Measurements from ENCODE around the gene MED19. TPM values are rescaled to one million over a fixed set of nuclear protein-coding genes. Genes with fewer than 3 reads are reported as not detected.

The MED19 gene
- total RNA-seq (10 to 100 TPM in 2 of 9 donors, 1 to 10 TPM in 7; 6.0 to 12.4 (median 6.9) TPM), polyA plus RNA-seq (10 to 100 TPM in 1 of 2 donors, 1 to 10 TPM in 1; 6.1 to 19.8 TPM)
- long read RNA-seq, donor 1, transcript MED19-202 (5 exons, 1,203 nt), result major isoform, 17 of 24 reads
- long read RNA-seq, donor 1, partial matches to known transcripts, result 6 of 24 reads
- long read RNA-seq, donor 1, other reads (novel, unspliced or antisense), result 1 of 24 reads
- long read RNA-seq, donor 2, transcript MED19-202 (5 exons, 1,203 nt), result major isoform, 10 of 12 reads
- long read RNA-seq, donor 2, partial matches to known transcripts, result 1 of 12 reads
- long read RNA-seq, donor 2, other reads (novel, unspliced or antisense), result 1 of 12 reads
- long read RNA-seq, donor 3, transcript MED19-202 (5 exons, 1,203 nt), result major isoform, 13 of 18 reads
- long read RNA-seq, donor 3, partial matches to known transcripts, result 3 of 18 reads
- long read RNA-seq, donor 3, other reads (novel, unspliced or antisense), result 2 of 18 reads

- peak in 2 of 5 donors; percentile 22 to 83 for DNase-seq
- Histone ChIP-seq H3K4me3 (peak within 1 kb of the TSS; percentile 68 to 100 (median 90)), H3K27ac (peak within 1 kb of the TSS; percentile 73 to 95 (median 91)), H3K27me3 (no peaks in the 10 kb centered on the region), H3K36me3 (peaks cover 0 to 11% (median 6%) of the 10 kb centered on the region in 9 donors), H3K4me1 (peaks cover 0 to 47% (median 31%) of the 10 kb centered on the region in 12 donors), H3K9me3 (no peaks in the 10 kb centered on the region)
- WGBS, 4 donors, result 6 to 11% (median 9%) methylated on average over 37 to 51 of the region's 51 CpGs
- TF ChIP-seq POLR2A (IDR thresholded peaks at IDR 0.05), result peak in 1 of 2 donors; percentile 66
- TF ChIP-seq CTCF (IDR thresholded peaks at IDR 0.05), result peak in 1 of 12 donors; percentile 13
- peak in 3 of 4 donors; percentile 5 to 55 (median 54) for ATAC-seq
- intact Hi-C loops (cut with DNase I), result loop anchor here in 4 of 10 donors (1.0 to 5.0 kb wide), 5 partner anchors 30 to 866 kb away; partner anchors contain the start of genes ZDHHC5 (in 2 of the 4), LPXN (in 1 of the 4), SELENOH (in 1 of the 4) and ZFP91 (in 1 of the 4)
These were observed at the start of gene MED19 for GRCh38 chr11:57711414-57712255. Gene MED19, minus strand, starts transcription at chr11:57712215. Its CDS starts 36 bp downstream, at chr11:57712179.

DNA sequence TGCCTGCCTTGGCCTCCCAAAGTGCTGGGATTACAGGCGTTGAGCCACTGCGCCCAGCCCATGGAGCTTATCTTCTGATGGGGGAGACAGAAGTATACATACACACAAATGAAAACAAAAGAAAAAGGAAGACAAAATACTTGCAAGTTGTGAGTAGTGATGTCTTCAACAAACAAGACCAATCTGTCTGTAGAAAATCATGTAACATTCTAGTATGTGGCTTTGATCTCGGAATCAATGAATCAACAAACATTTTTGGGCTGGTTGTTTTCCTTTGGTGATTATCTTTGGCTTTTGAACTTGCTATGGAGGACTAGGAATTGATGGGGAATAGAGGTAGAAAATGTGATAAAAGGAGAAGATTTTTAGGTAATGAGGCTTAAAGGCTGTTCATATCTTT, 46.2 kb upstream of the MED19 start:
- intact Hi-C loops (cut with DNase I), result loop anchor here in 1 of 10 donors (10.0 kb wide), 1 partner anchor 757 kb away; no protein-coding TSS in a partner anchor
- no peaks in the 10 kb centered on the region for H3K36me3 ChIP-seq
- 86 to 94% (median 89%) methylated on average over 3 of the region's 3 CpGs for WGBS, 4 donors
- no peak overlapping the region for H3K4me3 ChIP-seq
- DNase-seq (no peak), ATAC-seq (no peak)
- H3K27ac ChIP-seq, result no peak overlapping the region
- H3K27me3 ChIP-seq, result no peaks in the 10 kb centered on the region
- no peaks in the 10 kb centered on the region for H3K9me3 ChIP-seq
- peaks cover 0 to 7% (median 0%) of the 10 kb centered on the region in 12 donors for H3K4me1 ChIP-seq
- no peak for TF ChIP-seq POLR2A (IDR thresholded peaks at IDR 0.05)
- no peak for TF ChIP-seq CTCF (IDR thresholded peaks at IDR 0.05)

DNA sequence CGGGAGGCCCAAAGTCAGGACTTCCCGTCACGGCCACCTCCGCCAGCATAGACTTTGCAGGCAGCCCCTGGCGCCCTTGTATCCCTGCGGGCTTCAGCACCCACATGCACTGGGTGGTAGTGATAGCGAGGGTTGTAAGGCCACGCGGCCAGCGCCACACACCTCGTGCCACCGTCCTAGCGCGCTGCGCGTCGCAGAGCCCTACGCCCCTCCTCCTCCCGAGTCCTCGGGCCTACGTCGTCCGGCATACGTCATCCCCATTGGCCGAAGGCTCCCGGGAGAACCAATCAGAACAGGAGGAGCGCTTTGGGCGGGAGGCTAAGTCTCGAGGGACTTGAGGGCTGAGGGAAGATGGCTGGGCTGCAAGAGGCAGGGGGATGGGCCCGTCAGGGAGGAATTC, 40.9 kb upstream of the MED19 start:
- peaks cover 0 to 9% (median 5%) of the 10 kb centered on the region in 12 donors for H3K4me1 ChIP-seq
- 94 to 97% (median 96%) methylated on average over 30 of the region's 30 CpGs for WGBS, 4 donors
- no peaks in the 10 kb centered on the region for H3K9me3 ChIP-seq
- H3K27me3 ChIP-seq, result no peaks in the 10 kb centered on the region
- peak in 2 of 4 donors; percentile 7 to 49 for ATAC-seq
- intact Hi-C loops (cut with DNase I), result loop anchor here in 3 of 10 donors (5.0 to 10.0 kb wide), 3 partner anchors 49 to 762 kb away; no protein-coding TSS in a partner anchor
- H3K27ac ChIP-seq, result no peak overlapping the region
- H3K4me3 ChIP-seq, result no peak overlapping the region
- no peak for TF ChIP-seq POLR2A (IDR thresholded peaks at IDR 0.05)
- no peak for TF ChIP-seq CTCF (IDR thresholded peaks at IDR 0.05)
- peaks cover 0 to 25% (median 0%) of the 10 kb centered on the region in 9 donors for H3K36me3 ChIP-seq
- no peak for DNase-seq

Measured in heart left ventricle (tissue), 16 donors.